ENCODE data around the gene CEP95.

CEP95 gene

DNA sequence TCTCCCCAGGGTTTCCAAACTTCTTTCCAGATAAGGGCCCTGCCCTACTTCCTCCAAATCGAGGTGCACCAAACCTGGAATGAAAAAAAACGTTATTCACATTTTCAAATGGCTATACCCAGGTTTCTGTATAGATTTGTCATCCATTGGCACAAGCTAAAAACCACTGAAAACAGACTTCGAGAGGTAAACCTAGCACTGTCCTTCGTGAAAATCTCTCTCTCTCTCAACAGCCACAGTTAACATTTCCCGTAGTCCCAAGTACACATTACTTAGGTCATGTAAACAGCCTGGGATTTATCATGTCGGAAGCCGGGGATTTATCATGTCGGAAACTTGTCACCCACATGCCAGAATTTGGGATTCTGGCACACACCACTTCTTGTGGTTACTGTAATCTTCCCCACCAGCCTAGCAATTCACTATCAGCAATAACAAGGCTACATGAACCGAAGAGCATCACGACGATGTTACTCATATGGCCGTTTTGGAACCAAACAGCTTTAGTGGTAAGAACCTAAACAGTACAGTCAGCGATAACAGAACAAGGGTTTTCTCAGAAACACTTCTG lies 1.9 kb upstream of the CEP95 start:
- Histone ChIP-seq H3K9me3 (ENCODE audit: control insufficient read depth, low read depth, low read length) (no peaks in the 10 kb centered on the region), H3K9ac (ENCODE audit: low read length) (peak overlapping the region; percentile 100), H3K4me1 (ENCODE audit: control insufficient read depth, low read depth, low read length) (no peaks in the 10 kb centered on the region), H3K36me3 (ENCODE audit: control insufficient read depth, low read depth, low read length) (peaks cover 60% of the 10 kb centered on the region), H3K27ac (ENCODE audit: low read length) (peak overlapping the region; percentile 54), H3K4me3 (ENCODE audit: low read length) (peak overlapping the region; percentile 92), H3K27me3 (ENCODE audit: control insufficient read depth, insufficient read depth, low read length) (no peaks in the 10 kb centered on the region)

DNA sequence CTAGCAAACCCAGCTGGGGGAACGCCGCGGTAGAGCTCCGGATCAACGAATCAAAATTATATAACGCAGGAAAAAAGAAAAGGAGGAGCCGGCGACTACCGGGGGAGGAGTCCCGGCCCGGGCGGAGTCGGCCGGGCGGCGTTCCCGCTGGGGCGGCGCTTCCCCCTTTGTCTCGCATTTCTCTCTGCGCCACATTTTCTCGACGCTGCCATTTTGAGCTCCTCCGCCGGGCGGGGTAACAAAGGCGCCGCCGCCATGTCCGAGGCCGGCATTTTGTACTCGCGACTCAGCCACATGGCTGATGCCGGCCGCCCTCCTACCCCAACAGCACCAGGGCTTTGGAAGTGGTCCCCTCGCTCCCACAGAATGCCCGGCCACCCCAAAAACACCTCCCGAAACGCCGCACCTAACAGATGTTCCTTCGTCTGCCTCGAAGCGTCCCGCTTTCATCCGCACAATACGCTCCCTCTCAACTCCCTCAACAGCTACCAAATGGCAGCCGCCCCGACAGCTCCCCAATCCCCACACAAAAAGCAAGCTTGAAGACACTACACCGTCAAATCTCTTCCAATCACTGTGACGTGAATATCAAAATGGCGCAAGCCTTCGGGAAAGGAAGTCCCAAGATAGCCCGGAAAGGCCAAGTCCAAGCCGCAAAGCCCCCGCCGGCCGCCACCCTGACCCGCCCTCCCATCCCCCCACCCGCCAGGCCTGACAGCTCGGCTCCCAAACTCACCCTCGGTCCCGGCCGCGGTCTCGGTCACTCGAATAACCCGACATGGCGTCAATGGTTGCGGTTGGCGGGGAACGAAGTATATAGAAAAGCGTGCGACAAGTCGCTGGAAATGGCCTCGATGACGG lies 1.2 kb upstream of the CEP95 start:
- Histone ChIP-seq H3K9ac (ENCODE audit: low read length) (peak overlapping the region; percentile 100), H3K4me1 (ENCODE audit: control insufficient read depth, low read depth, low read length) (no peaks in the 10 kb centered on the region), H3K27me3 (ENCODE audit: control insufficient read depth, insufficient read depth, low read length) (no peaks in the 10 kb centered on the region), H3K36me3 (ENCODE audit: control insufficient read depth, low read depth, low read length) (peaks cover 58% of the 10 kb centered on the region), H3K9me3 (ENCODE audit: control insufficient read depth, low read depth, low read length) (no peaks in the 10 kb centered on the region), H3K27ac (ENCODE audit: low read length) (peak overlapping the region; percentile 97), H3K4me3 (ENCODE audit: low read length) (peak overlapping the region; percentile 92)

DNA sequence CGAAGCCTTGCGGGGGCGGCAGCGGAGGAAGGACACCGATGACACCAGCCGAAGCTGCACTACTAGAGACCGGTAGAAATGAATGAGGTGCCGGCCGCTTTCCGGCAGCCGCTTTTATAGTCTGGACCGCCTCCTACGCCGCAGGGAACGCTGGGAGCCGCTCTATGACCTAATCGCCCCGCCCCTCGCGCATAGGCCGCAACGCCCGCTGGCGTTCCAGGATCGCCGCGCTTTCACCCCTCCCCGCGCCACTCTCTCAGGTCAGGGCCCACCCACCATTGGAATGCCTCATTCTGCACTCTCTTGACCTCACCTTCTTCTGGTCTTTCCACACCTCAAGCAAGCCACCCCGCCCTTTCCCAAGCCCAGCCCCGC lies 589 bp upstream of the CEP95 start, which contains the start of gene DDX5:
Gene DDX5, minus strand, starts transcription at position 89 of the 375 bp plus-strand sequence. CDS start 170 bp downstream, outside the sequence.
- H3K9ac ChIP-seq (ENCODE audit: low read length): peak within 1 kb of the TSS; percentile 100
- H3K9me3 ChIP-seq (ENCODE audit: control insufficient read depth, low read depth, low read length): no peaks in the 10 kb centered on the region
- H3K36me3 ChIP-seq (ENCODE audit: control insufficient read depth, low read depth, low read length): peaks cover 52% of the 10 kb centered on the region
- no peaks in the 10 kb centered on the region for H3K4me1 ChIP-seq (ENCODE audit: control insufficient read depth, low read depth, low read length)
- H3K27ac ChIP-seq (ENCODE audit: low read length): peak within 1 kb of the TSS; percentile 97
- no peaks in the 10 kb centered on the region for H3K27me3 ChIP-seq (ENCODE audit: control insufficient read depth, insufficient read depth, low read length)
- peak within 1 kb of the TSS; percentile 92 for H3K4me3 ChIP-seq (ENCODE audit: low read length)

DNA sequence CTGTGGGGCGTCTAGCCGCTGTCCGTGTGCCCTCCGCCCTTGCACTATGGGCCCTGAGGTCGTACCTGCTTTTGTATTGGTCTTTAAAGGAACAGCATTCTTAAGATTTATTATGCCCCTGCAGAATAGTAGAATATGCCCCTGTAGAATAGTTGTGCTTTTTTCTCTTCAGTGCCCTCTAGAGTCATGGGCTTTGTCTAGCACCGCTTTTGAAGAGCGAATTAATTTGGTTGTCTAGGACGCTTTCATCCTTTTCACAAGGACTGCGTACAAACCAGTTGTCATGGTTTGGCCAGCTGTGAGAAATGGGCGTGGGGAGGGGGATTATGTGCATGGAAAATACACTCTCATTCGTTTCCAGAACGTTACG lies 621 bp downstream of the CEP95 start:
- H3K27me3 ChIP-seq (ENCODE audit: control insufficient read depth, insufficient read depth, low read length): no peaks in the 10 kb centered on the region
- H3K4me3 ChIP-seq (ENCODE audit: low read length): peak overlapping the region; percentile 92
- H3K27ac ChIP-seq (ENCODE audit: low read length): peak overlapping the region; percentile 91
- H3K9ac ChIP-seq (ENCODE audit: low read length): peak overlapping the region; percentile 100
- H3K4me1 ChIP-seq (ENCODE audit: control insufficient read depth, low read depth, low read length): no peaks in the 10 kb centered on the region
- H3K9me3 ChIP-seq (ENCODE audit: control insufficient read depth, low read depth, low read length): no peaks in the 10 kb centered on the region
- peaks cover 51% of the 10 kb centered on the region for H3K36me3 ChIP-seq (ENCODE audit: control insufficient read depth, low read depth, low read length)

DNA sequence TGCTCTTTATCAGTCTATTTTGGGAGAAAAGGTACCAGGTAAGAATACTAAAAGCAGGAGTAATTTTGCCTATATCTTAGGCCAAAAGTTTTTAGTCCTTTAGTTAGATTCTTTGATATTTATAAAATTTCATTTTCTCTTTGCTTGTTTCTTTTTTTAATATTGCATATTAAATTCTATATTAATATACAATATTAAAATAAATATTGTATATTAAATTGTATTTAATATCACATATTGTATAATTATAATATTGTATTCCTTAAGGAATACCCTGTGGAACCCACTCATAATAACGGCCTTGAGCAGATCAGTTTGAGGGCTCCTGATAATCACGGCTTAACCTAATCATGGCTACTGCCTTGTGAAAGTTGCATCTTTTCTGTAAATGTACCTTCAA lies 1.9 kb downstream of the CEP95 start:
- Histone ChIP-seq H3K4me3 (ENCODE audit: low read length) (peak overlapping the region; percentile 92), H3K4me1 (ENCODE audit: control insufficient read depth, low read depth, low read length) (no peaks in the 10 kb centered on the region)

DNA sequence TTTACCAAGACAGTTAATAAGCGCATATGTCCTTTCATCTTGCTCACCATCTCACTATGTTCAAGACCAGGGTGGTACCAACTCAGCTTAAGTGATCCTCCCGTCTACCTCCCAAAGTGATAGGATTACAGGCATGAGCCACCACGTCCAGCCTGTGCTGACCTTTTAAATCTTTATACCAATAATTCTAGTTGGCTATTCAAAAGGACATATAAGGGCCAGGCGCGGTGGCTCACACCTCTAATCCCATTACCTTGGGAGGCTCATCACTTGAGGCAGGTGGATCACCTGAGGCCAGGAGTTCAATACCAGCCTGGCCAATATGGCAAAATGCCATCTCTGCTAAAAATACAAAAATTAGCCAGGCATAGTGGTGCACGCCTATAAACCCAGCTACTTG lies 2.4 kb downstream of the CEP95 start:
- H3K4me3 ChIP-seq (ENCODE audit: low read length): no peak overlapping the region
- no peaks in the 10 kb centered on the region for H3K4me1 ChIP-seq (ENCODE audit: control insufficient read depth, low read depth, low read length)
- peaks cover 51% of the 10 kb centered on the region for H3K36me3 ChIP-seq (ENCODE audit: control insufficient read depth, low read depth, low read length)
- H3K9me3 ChIP-seq (ENCODE audit: control insufficient read depth, low read depth, low read length): no peaks in the 10 kb centered on the region
- H3K27ac ChIP-seq (ENCODE audit: low read length): no peak overlapping the region
- no peaks in the 10 kb centered on the region for H3K27me3 ChIP-seq (ENCODE audit: control insufficient read depth, insufficient read depth, low read length)
- H3K9ac ChIP-seq (ENCODE audit: low read length): no peak overlapping the region

More for the DNA sequence above, 1.9 kb downstream of the CEP95 start:
- Histone ChIP-seq H3K27ac (ENCODE audit: low read length) (no peak overlapping the region), H3K36me3 (ENCODE audit: control insufficient read depth, low read depth, low read length) (peaks cover 51% of the 10 kb centered on the region), H3K9ac (ENCODE audit: low read length) (no peak overlapping the region), H3K27me3 (ENCODE audit: control insufficient read depth, insufficient read depth, low read length) (no peaks in the 10 kb centered on the region), H3K9me3 (ENCODE audit: control insufficient read depth, low read depth, low read length) (no peaks in the 10 kb centered on the region)

DNA sequence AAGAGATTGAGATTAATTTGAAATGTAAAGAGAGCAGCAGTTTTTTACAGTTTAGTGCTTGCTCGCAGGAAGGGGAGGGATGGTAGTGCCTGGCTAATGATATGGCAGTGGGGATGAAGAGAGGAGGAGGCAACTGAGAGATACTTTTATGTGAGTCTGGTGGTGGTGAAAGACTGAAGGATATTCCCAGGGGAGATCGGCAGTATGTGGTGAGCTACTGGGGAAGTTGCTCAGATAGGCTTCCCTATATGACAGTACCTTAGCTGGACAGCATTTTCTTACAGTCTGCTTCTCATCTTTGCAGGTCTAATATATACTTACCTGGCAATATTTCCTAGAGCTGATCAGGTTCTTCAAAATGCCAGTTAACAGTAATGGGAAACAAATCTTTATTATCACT lies 8.6 kb downstream of the CEP95 start:
- no peaks in the 10 kb centered on the region for H3K9me3 ChIP-seq (ENCODE audit: control insufficient read depth, low read depth, low read length)
- no peaks in the 10 kb centered on the region for H3K27me3 ChIP-seq (ENCODE audit: control insufficient read depth, insufficient read depth, low read length)
- H3K27ac ChIP-seq (ENCODE audit: low read length): no peak overlapping the region
- H3K4me3 ChIP-seq (ENCODE audit: low read length): no peak overlapping the region
- no peak overlapping the region for H3K9ac ChIP-seq (ENCODE audit: low read length)
- peaks cover 84% of the 10 kb centered on the region for H3K36me3 ChIP-seq (ENCODE audit: control insufficient read depth, low read depth, low read length)
- H3K4me1 ChIP-seq (ENCODE audit: control insufficient read depth, low read depth, low read length): no peaks in the 10 kb centered on the region

DNA sequence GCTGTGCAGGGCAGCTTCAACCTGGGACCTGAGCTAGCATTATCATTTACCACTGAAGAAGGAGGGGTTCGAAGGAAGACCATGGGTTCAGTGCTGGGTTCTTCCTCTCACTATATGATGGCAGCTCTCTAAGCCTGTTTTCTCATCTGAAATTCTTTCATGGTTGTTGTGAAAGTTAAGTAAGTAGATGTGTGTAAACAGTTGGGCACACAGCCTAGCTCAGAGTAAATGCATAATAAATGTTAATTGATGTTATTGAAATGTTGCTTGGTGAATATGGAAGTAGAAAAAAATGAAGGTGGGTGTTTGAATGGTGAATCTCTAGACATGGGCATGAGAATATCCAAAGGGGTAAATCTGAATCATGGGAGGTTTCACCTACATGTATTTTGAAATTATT lies 9.1 kb downstream of the CEP95 start:
- H3K4me3 ChIP-seq (ENCODE audit: low read length): no peak overlapping the region
- H3K4me1 ChIP-seq (ENCODE audit: control insufficient read depth, low read depth, low read length): no peaks in the 10 kb centered on the region
- H3K9ac ChIP-seq (ENCODE audit: low read length): no peak overlapping the region
- H3K36me3 ChIP-seq (ENCODE audit: control insufficient read depth, low read depth, low read length): peaks cover 88% of the 10 kb centered on the region
- H3K9me3 ChIP-seq (ENCODE audit: control insufficient read depth, low read depth, low read length): no peaks in the 10 kb centered on the region
- H3K27ac ChIP-seq (ENCODE audit: low read length): no peak overlapping the region
- no peaks in the 10 kb centered on the region for H3K27me3 ChIP-seq (ENCODE audit: control insufficient read depth, insufficient read depth, low read length)

DNA sequence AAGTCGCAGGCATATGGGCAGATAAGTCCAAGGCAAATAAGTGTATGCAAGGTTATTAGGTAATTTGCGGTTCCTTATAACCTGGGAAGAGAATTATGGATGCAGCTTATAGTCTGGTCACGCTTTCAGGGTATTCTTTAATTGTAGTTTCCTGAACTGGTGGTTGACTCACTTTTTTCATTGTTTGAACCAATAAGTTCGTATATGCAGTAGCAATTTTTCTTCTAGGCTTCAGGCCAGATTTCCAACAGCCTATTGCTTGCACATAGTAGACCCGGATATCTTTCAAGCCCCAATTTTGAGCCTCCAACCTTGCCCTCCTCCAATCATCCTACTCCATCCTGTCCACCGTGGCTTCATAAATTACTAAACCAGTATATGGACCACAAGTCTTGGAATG lies 12.8 kb downstream of the CEP95 start:
- peaks cover 85% of the 10 kb centered on the region for H3K36me3 ChIP-seq (ENCODE audit: control insufficient read depth, low read depth, low read length)
- no peak overlapping the region for H3K4me3 ChIP-seq (ENCODE audit: low read length)
- H3K27ac ChIP-seq (ENCODE audit: low read length): no peak overlapping the region
- H3K9ac ChIP-seq (ENCODE audit: low read length): no peak overlapping the region
- H3K9me3 ChIP-seq (ENCODE audit: control insufficient read depth, low read depth, low read length): no peaks in the 10 kb centered on the region
- no peaks in the 10 kb centered on the region for H3K27me3 ChIP-seq (ENCODE audit: control insufficient read depth, insufficient read depth, low read length)
- no peaks in the 10 kb centered on the region for H3K4me1 ChIP-seq (ENCODE audit: control insufficient read depth, low read depth, low read length)

DNA sequence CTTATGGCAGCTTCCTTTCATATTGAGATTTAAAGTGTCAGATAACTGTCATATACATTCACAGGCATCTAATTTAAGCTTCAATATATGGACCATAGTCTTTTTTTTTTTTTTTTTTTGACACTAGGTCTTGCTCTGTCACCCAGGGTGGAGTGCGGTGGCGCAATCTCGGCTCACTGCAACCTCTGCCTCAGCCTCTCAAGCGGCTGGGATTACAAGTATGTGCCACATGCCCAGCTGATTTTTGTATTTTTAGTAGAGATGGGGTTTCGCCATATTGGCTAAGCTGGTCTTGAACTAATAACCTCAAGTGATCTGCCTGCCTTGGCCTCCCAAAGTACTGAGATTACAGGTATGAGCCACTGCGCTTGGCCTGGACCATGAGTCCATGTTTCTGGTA lies 13.6 kb downstream of the CEP95 start:
- Histone ChIP-seq H3K27ac (ENCODE audit: low read length) (no peak overlapping the region), H3K9ac (ENCODE audit: low read length) (no peak overlapping the region), H3K9me3 (ENCODE audit: control insufficient read depth, low read depth, low read length) (no peaks in the 10 kb centered on the region), H3K27me3 (ENCODE audit: control insufficient read depth, insufficient read depth, low read length) (no peaks in the 10 kb centered on the region), H3K4me1 (ENCODE audit: control insufficient read depth, low read depth, low read length) (no peaks in the 10 kb centered on the region), H3K4me3 (ENCODE audit: low read length) (no peak overlapping the region), H3K36me3 (ENCODE audit: control insufficient read depth, low read depth, low read length) (peaks cover 83% of the 10 kb centered on the region)

DNA sequence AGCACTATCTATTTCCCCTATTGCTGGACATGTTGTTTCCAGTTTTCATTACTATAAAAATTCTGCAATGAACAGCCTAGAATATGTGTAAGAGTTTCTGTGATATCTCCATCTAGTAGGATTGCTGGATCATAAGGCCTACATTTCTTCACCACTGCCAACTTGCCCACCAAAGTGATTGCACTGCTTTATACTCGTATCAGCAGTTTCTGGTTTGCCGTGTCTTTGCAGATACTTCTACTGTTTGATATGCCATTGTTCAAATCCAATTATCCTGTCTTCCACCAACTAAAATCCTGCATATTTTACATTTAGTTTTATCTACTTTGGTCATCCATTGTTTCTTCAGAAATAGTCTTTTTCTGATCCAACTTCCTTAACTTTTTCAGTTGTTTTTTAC lies 21.1 kb downstream of the CEP95 start:
- H3K4me1 ChIP-seq (ENCODE audit: control insufficient read depth, low read depth, low read length): no peaks in the 10 kb centered on the region
- no peak overlapping the region for H3K9ac ChIP-seq (ENCODE audit: low read length)
- no peaks in the 10 kb centered on the region for H3K9me3 ChIP-seq (ENCODE audit: control insufficient read depth, low read depth, low read length)
- no peak overlapping the region for H3K27ac ChIP-seq (ENCODE audit: low read length)
- peaks cover 90% of the 10 kb centered on the region for H3K36me3 ChIP-seq (ENCODE audit: control insufficient read depth, low read depth, low read length)
- no peak overlapping the region for H3K4me3 ChIP-seq (ENCODE audit: low read length)
- H3K27me3 ChIP-seq (ENCODE audit: control insufficient read depth, insufficient read depth, low read length): no peaks in the 10 kb centered on the region

DNA sequence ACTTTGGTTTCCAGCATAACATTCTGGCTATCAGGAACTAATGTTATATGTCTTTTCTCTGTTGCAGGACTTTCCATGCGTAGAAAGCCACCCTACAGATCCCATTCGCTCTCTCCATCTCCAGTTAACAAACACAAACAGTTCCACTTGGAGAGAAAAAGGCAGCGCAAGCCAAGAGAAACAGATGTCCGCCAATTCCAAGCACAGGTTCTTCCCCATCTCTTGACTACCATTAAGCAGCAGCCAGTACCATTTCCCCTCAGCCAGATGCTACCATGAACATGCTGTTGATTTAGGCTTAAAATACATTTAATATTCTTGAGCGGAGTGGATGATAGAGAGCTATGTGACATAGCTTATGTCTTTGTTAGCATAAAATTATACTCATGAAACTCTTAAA lies 22.4 kb downstream of the CEP95 start:
- Histone ChIP-seq H3K27me3 (ENCODE audit: control insufficient read depth, insufficient read depth, low read length) (no peaks in the 10 kb centered on the region), H3K4me3 (ENCODE audit: low read length) (no peak overlapping the region), H3K9me3 (ENCODE audit: control insufficient read depth, low read depth, low read length) (no peaks in the 10 kb centered on the region), H3K4me1 (ENCODE audit: control insufficient read depth, low read depth, low read length) (no peaks in the 10 kb centered on the region), H3K9ac (ENCODE audit: low read length) (no peak overlapping the region), H3K27ac (ENCODE audit: low read length) (no peak overlapping the region), H3K36me3 (ENCODE audit: control insufficient read depth, low read depth, low read length) (peaks cover 93% of the 10 kb centered on the region)

Measured in iPS-18a (cell line).